GM12872 (cell line): ENCODE results near the gene FBXW7.

ENCODE experiments used
- CTCF ChIP-seq: IDR thresholded peaks from 3 replicates; pipeline ENCODE4 v1.5.1; 2011; ENCODE audit warnings: low read depth, mild to moderate bottlenecking, low read length, moderate library complexity; ENCODE audit not compliant: insufficient read depth

FBXW7 gene

GRCh38 chr4:152325831-152326230 lies 210.1 kb downstream of the FBXW7 start:
- TF ChIP-seq CTCF, result no peak

- no peak for TF ChIP-seq CTCF
Observed at GRCh38 chr4:152323221-152323620, 212.7 kb downstream of the FBXW7 start.

- TF ChIP-seq CTCF, result no peak
Observed at GRCh38 chr4:152322656-152323055, 213.2 kb downstream of the FBXW7 start.

- no peak for TF ChIP-seq CTCF
Observed at GRCh38 chr4:152321923-152322322, 214.0 kb downstream of the FBXW7 start.

- TF ChIP-seq CTCF, result no peak
Observed at GRCh38 chr4:152321398-152321797, 214.5 kb downstream of the FBXW7 start.

- TF ChIP-seq CTCF, result no peak
Observed at GRCh38 chr4:152316969-152317368, 218.9 kb downstream of the FBXW7 start.

GRCh38 chr4:152310257-152310656 lies 225.6 kb downstream of the FBXW7 start:
- no peak for TF ChIP-seq CTCF

- no peak for TF ChIP-seq CTCF
Observed at GRCh38 chr4:152309418-152309817, 226.5 kb downstream of the FBXW7 start.
